MM.1S (cell line): ENCODE results near the gene SPEF2.

Experiments
- EZH2 ChIP-seq: fragments of 300-600 bp; sonication (generic); optimal IDR thresholded peaks from 2 replicates; pipeline ENCODE3; 2017; ENCODE audit warnings: low read depth, mild to moderate bottlenecking, antibody characterized with exemption, low read length, mixed read lengths
- EZH2phosphoT487 ChIP-seq: fragments of 300-600 bp; sonication (generic); IDR thresholded peaks from 2 replicates; pipeline ENCODE4 v1.6.1; 2018; ENCODE audit warnings: antibody characterized with exemption, low read length
- TF ChIP-seq, protein P1 (sequence below): fragments of 300-600 bp; sonication (generic); IDR thresholded peaks from 2 replicates; pipeline ENCODE4 v1.5.1; 2016; ENCODE audit warnings: antibody characterized with exemption, low read length, mixed read lengths

DNA sequence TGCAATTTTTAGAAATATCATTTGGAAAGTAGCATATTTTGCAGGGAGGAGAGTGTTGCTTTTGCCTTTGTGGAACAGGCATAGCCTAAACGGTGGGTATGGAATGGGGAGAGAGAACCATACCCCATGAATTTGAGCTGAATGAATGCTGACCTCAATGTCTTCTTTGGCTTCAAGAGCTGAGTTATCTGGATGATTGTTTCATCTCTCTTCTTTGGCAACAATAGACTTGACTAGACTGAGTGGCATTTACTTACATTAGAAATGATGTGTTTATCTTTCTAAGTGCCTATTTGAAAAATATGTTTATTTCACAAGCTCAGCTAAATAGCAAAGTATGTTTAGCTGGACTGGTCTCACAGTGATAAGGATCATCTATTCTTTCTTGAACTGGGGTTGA is 42.8 kb downstream of the SPEF2 start:
- TF ChIP-seq, protein P1, sequence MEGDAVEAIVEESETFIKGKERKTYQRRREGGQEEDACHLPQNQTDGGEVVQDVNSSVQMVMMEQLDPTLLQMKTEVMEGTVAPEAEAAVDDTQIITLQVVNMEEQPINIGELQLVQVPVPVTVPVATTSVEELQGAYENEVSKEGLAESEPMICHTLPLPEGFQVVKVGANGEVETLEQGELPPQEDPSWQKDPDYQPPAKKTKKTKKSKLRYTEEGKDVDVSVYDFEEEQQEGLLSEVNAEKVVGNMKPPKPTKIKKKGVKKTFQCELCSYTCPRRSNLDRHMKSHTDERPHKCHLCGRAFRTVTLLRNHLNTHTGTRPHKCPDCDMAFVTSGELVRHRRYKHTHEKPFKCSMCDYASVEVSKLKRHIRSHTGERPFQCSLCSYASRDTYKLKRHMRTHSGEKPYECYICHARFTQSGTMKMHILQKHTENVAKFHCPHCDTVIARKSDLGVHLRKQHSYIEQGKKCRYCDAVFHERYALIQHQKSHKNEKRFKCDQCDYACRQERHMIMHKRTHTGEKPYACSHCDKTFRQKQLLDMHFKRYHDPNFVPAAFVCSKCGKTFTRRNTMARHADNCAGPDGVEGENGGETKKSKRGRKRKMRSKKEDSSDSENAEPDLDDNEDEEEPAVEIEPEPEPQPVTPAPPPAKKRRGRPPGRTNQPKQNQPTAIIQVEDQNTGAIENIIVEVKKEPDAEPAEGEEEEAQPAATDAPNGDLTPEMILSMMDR = no peak
- TF ChIP-seq EZH2 (no peak), EZH2phosphoT487 (no peak)
